PC-3 (cell line): ENCODE results near the gene CHRM2.

Experiments
- EZH2phosphoT487 ChIP-seq: fragments of 300-600 bp; sonication (generic); IDR thresholded peaks from 2 replicates; pipeline ENCODE4 v1.6.1; 2018; ENCODE audit warnings: mild to moderate bottlenecking, antibody characterized with exemption, low read length, borderline replicate concordance
- TF ChIP-seq, protein P1 (sequence below): fragments of 300-600 bp; sonication (generic); conservative IDR thresholded peaks from 2 replicates; pipeline ENCODE4 v1.5.1; 2017; ENCODE audit warnings: antibody characterized with exemption, low read depth, mild to moderate bottlenecking, low read length

DNA sequence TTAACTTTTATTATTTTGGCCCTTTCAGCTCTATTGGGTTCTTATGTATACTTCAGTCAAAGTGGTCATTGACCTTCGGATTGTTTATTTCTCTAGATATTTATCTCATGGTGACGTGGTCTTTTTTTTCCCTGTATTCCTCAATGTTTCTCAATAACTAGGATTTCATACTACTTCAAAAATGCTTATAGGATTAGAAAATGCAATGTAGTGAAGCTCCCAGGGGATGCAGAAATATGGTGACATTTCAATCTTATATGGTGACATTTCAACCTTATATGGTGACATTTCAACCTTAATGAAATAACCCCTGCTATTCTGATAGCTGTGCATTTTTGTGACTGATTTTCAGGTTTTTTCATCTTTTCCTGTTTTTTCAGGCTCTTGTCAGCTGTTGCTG lies 51.4 kb downstream of the CHRM2 start:
- TF ChIP-seq EZH2phosphoT487, result no peak
- TF ChIP-seq, protein P1, sequence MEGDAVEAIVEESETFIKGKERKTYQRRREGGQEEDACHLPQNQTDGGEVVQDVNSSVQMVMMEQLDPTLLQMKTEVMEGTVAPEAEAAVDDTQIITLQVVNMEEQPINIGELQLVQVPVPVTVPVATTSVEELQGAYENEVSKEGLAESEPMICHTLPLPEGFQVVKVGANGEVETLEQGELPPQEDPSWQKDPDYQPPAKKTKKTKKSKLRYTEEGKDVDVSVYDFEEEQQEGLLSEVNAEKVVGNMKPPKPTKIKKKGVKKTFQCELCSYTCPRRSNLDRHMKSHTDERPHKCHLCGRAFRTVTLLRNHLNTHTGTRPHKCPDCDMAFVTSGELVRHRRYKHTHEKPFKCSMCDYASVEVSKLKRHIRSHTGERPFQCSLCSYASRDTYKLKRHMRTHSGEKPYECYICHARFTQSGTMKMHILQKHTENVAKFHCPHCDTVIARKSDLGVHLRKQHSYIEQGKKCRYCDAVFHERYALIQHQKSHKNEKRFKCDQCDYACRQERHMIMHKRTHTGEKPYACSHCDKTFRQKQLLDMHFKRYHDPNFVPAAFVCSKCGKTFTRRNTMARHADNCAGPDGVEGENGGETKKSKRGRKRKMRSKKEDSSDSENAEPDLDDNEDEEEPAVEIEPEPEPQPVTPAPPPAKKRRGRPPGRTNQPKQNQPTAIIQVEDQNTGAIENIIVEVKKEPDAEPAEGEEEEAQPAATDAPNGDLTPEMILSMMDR, result no peak
